WTC11 (cell line): ENCODE results near the gene LRP3. TPM values are rescaled to one million over a fixed set of nuclear protein-coding genes. Genes with fewer than 3 reads are reported as not detected.

Experiments
- ATAC-seq: fragments of 200-7000 bp; cut with Tn5 transposase; 2 replicates; pipeline ENCODE4 v1.10.0; 2021; ENCODE audit warnings: mild to moderate bottlenecking, moderate library complexity
- CTCF ChIA-PET: fragments of 300-600 bp; sonication (Branson Sonifier 250); formaldehyde crosslinking; loops from one replicate; lab custom pipeline; 2021; ENCODE audit warnings: antibody characterized with exemption; lab: Charles Lee
- POLR2A ChIA-PET: fragments of 350-600 bp; sonication (Branson Sonifier 250); formaldehyde crosslinking; loops from one replicate; lab custom pipeline; 2021; ENCODE audit warnings: antibody characterized with exemption; lab: Charles Lee
- DNase-seq: peaks from one replicate; pipeline ENCODE4 v3.0.0; 2021; ENCODE audit warnings: low spot score
- H3K27ac Mint-ChIP-seq: 2 replicates; pipeline ENCODE4 v1.8.0; 2021; ENCODE audit warnings: mixed read lengths
- H3K27me3 Mint-ChIP-seq: 2 replicates; pipeline ENCODE4 v1.8.0; 2021; ENCODE audit warnings: low read depth, mild to moderate bottlenecking, moderate library complexity, mixed read lengths
- H3K36me3 Mint-ChIP-seq: 2 replicates; pipeline ENCODE4 v1.8.0; 2021; ENCODE audit warnings: mixed read lengths
- H3K4me1 Mint-ChIP-seq: 2 replicates; pipeline ENCODE4 v1.8.0; 2022; ENCODE audit warnings: mixed read lengths
- H3K4me3 Mint-ChIP-seq: 2 replicates; pipeline ENCODE4 v1.8.0; 2021; ENCODE audit warnings: mild to moderate bottlenecking, moderate library complexity, mixed read lengths
- H3K9me3 Mint-ChIP-seq: 2 replicates; pipeline ENCODE4 v1.8.0; 2021; ENCODE audit warnings: mixed read lengths
- E2F4 ChIP-seq: sonication (generic); formaldehyde crosslinking; IDR thresholded peaks from 2 replicates; pipeline ENCODE4 v1.8.1; 2022; ENCODE audit warnings: low read depth, mild to moderate bottlenecking, moderate library complexity, missing genetic modification reagents, borderline replicate concordance
- E2F5 ChIP-seq: sonication (generic); formaldehyde crosslinking; IDR thresholded peaks from 2 replicates; pipeline ENCODE4 v1.8.1; 2022; ENCODE audit warnings: mild to moderate bottlenecking, moderate library complexity, missing genetic modification reagents
- GRHL2 ChIP-seq: fragments of 250-450 bp; sonication (Bioruptor Pico); IDR thresholded peaks from 2 replicates; pipeline ENCODE4 v1.8.0; 2022; ENCODE audit warnings: mild to moderate bottlenecking, moderate library complexity; ENCODE audit not compliant: insufficient replicate concordance, severe bottlenecking
- HMGA2 ChIP-seq: fragments of 250-450 bp; sonication (Bioruptor Pico); IDR thresholded peaks from 2 replicates; pipeline ENCODE4 v1.4.0; 2021; ENCODE audit warnings: mild to moderate bottlenecking, moderate library complexity
- JUN ChIP-seq: sonication (generic); formaldehyde crosslinking; IDR thresholded peaks from 2 replicates; pipeline ENCODE4 v1.8.0; 2023; ENCODE audit warnings: mild to moderate bottlenecking, missing genetic modification reagents
- MXD4 ChIP-seq: fragments of 250-450 bp; sonication (Bioruptor Pico); IDR thresholded peaks from 2 replicates; pipeline ENCODE4 v1.8.0; 2021; ENCODE audit warnings: mild to moderate bottlenecking, moderate library complexity, borderline replicate concordance
- NFATC4 ChIP-seq: fragments of 250-450 bp; sonication (Bioruptor Pico); IDR thresholded peaks from 2 replicates; pipeline ENCODE4 v1.9.0; 2021; ENCODE audit warnings: mild to moderate bottlenecking
- RELA ChIP-seq: sonication (generic); formaldehyde crosslinking; IDR thresholded peaks from 2 replicates; pipeline ENCODE4 v1.8.1; 2022; ENCODE audit warnings: missing genetic modification reagents, mild to moderate bottlenecking, borderline replicate concordance
- RORB ChIP-seq: fragments of 250-450 bp; sonication (Bioruptor Pico); IDR thresholded peaks from 2 replicates; pipeline ENCODE4 v1.9.0; 2021; ENCODE audit warnings: mild to moderate bottlenecking
- SMAD3 ChIP-seq: sonication (generic); formaldehyde crosslinking; IDR thresholded peaks from 2 replicates; pipeline ENCODE4 v1.8.0; 2022; ENCODE audit warnings: missing genetic modification reagents, mild to moderate bottlenecking, borderline replicate concordance
- SOX15 ChIP-seq: fragments of 250-450 bp; sonication (Bioruptor Pico); IDR thresholded peaks from 2 replicates; pipeline ENCODE4 v1.9.0; 2021; ENCODE audit warnings: mild to moderate bottlenecking
- SP1 ChIP-seq: sonication (generic); formaldehyde crosslinking; conservative IDR thresholded peaks from 2 replicates; pipeline ENCODE4 v1.8.1; 2022; ENCODE audit warnings: missing genetic modification reagents
- TEAD1 ChIP-seq: sonication (generic); formaldehyde crosslinking; IDR thresholded peaks from 2 replicates; pipeline ENCODE4 v1.8.0; 2022; ENCODE audit warnings: mild to moderate bottlenecking, missing genetic modification reagents
- TEAD4 ChIP-seq: sonication (generic); formaldehyde crosslinking; IDR thresholded peaks from 2 replicates; pipeline ENCODE4 v1.8.0; 2022; ENCODE audit warnings: mild to moderate bottlenecking, missing genetic modification reagents
- ZMAT4 ChIP-seq: fragments of 250-450 bp; sonication (Bioruptor Pico); IDR thresholded peaks from 2 replicates; pipeline ENCODE4 v1.9.0; 2021; ENCODE audit warnings: mild to moderate bottlenecking
- ZNF317 ChIP-seq: sonication (generic); formaldehyde crosslinking; IDR thresholded peaks from 2 replicates; pipeline ENCODE4 v1.8.1; 2023; ENCODE audit warnings: low read depth, mild to moderate bottlenecking, moderate library complexity, missing genetic modification reagents, borderline replicate concordance
- ZNF425 ChIP-seq: fragments of 250-450 bp; sonication (Bioruptor Pico); conservative IDR thresholded peaks from 2 replicates; pipeline ENCODE4 v1.9.0; 2021; ENCODE audit warnings: mild to moderate bottlenecking
- ZNF512 ChIP-seq: sonication (generic); formaldehyde crosslinking; IDR thresholded peaks from 2 replicates; pipeline ENCODE4 v1.8.1; 2022; ENCODE audit warnings: missing genetic modification reagents, borderline replicate concordance
- total RNA-seq: library from RNA; stranded (reverse); gene quantifications from 3 replicates; pipeline ENCODE4 v1.2.3, GENCODE V29; 2021
- TF ChIP-seq, protein P1 (sequence below): sonication (generic); formaldehyde crosslinking; IDR thresholded peaks from 2 replicates; pipeline ENCODE4 v1.8.1; 2023; ENCODE audit warnings: mild to moderate bottlenecking, missing genetic modification reagents, borderline replicate concordance
- TF ChIP-seq, protein P2 (sequence below): fragments of 250-450 bp; sonication (Bioruptor Pico); IDR thresholded peaks from 2 replicates; pipeline ENCODE4 v1.9.0; 2021; ENCODE audit warnings: mild to moderate bottlenecking
- TF ChIP-seq, protein P3 (sequence below): sonication (generic); formaldehyde crosslinking; conservative IDR thresholded peaks from 2 replicates; pipeline ENCODE4 v1.8.1; 2022; ENCODE audit warnings: mild to moderate bottlenecking, missing genetic modification reagents

Gene LRP3
- total RNA-seq, 1 experiment from 2014 or later: 47.0 TPM

DNA sequence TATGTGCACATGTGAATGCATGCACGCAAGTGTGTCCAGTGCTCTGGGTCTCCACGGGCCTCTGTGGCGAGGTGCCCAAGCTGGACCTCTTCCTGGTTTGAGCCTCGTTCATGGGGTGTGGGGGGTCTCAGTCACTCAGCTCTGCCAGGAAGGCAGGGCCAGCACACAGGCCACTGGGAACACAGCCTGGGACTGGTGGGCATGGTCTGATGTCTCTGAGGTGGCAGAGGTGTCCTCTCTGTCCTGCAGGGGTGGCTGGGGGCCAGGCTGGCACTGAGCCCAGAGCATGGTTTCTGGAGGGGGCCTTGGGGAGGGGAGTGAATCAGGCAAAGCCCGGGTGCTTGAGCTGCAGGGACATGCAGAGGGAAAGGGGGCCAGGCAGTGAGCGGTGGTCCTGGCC lies 9.4 kb downstream of the LRP3 start (continued):
- TF ChIP-seq, protein P1, sequence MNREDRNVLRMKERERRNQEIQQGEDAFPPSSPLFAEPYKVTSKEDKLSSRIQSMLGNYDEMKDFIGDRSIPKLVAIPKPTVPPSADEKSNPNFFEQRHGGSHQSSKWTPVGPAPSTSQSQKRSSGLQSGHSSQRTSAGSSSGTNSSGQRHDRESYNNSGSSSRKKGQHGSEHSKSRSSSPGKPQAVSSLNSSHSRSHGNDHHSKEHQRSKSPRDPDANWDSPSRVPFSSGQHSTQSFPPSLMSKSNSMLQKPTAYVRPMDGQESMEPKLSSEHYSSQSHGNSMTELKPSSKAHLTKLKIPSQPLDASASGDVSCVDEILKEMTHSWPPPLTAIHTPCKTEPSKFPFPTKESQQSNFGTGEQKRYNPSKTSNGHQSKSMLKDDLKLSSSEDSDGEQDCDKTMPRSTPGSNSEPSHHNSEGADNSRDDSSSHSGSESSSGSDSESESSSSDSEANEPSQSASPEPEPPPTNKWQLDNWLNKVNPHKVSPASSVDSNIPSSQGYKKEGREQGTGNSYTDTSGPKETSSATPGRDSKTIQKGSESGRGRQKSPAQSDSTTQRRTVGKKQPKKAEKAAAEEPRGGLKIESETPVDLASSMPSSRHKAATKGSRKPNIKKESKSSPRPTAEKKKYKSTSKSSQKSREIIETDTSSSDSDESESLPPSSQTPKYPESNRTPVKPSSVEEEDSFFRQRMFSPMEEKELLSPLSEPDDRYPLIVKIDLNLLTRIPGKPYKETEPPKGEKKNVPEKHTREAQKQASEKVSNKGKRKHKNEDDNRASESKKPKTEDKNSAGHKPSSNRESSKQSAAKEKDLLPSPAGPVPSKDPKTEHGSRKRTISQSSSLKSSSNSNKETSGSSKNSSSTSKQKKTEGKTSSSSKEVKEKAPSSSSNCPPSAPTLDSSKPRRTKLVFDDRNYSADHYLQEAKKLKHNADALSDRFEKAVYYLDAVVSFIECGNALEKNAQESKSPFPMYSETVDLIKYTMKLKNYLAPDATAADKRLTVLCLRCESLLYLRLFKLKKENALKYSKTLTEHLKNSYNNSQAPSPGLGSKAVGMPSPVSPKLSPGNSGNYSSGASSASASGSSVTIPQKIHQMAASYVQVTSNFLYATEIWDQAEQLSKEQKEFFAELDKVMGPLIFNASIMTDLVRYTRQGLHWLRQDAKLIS (CRISPR knock-in tag): no peak
- no peak for TF ChIP-seq SMAD3
- TF ChIP-seq SOX15 (CRISPR knock-in tag): no peak
- no peak for TF ChIP-seq E2F5 (CRISPR knock-in tag)
- no peak for TF ChIP-seq TEAD4
- TF ChIP-seq RORB (CRISPR knock-in tag): no peak
- TF ChIP-seq RELA (CRISPR knock-in tag): no peak
- no peak for TF ChIP-seq JUN (CRISPR knock-in tag)
- TF ChIP-seq MXD4 (CRISPR knock-in tag): no peak
- no peak for TF ChIP-seq ZMAT4 (CRISPR knock-in tag)
- TF ChIP-seq, all 79 proteins: peak for 0

GRCh38 chr19:33204136-33204973 lies 10.2 kb downstream of the LRP3 start:
- no peaks in the 10 kb centered on the region for H3K4me1 Mint-ChIP-seq
- DNase-seq (no peak), ATAC-seq (no peak)
- peaks cover 11% of the 10 kb centered on the region for H3K36me3 Mint-ChIP-seq
- H3K9me3 Mint-ChIP-seq: 0 out of 2 replicates have a peak, but pooled peaks cover 4% of the 10 kb centered on the region
- no peak overlapping the region for H3K27ac Mint-ChIP-seq
- ChIA-PET POLR2A (no interaction called here), CTCF (interaction anchor here (0.6 to 1.5 kb wide), 2 partner anchors 12 to 70 kb away, joined by 3 to 5 read pairs; no protein-coding TSS in a partner anchor)
- no peaks in the 10 kb centered on the region; the same call in 1 of the 2 replicates for H3K27me3 Mint-ChIP-seq
- H3K4me3 Mint-ChIP-seq: no peak overlapping the region
- no peak for TF ChIP-seq ZNF512 (CRISPR knock-in tag)
- TF ChIP-seq, protein P2, sequence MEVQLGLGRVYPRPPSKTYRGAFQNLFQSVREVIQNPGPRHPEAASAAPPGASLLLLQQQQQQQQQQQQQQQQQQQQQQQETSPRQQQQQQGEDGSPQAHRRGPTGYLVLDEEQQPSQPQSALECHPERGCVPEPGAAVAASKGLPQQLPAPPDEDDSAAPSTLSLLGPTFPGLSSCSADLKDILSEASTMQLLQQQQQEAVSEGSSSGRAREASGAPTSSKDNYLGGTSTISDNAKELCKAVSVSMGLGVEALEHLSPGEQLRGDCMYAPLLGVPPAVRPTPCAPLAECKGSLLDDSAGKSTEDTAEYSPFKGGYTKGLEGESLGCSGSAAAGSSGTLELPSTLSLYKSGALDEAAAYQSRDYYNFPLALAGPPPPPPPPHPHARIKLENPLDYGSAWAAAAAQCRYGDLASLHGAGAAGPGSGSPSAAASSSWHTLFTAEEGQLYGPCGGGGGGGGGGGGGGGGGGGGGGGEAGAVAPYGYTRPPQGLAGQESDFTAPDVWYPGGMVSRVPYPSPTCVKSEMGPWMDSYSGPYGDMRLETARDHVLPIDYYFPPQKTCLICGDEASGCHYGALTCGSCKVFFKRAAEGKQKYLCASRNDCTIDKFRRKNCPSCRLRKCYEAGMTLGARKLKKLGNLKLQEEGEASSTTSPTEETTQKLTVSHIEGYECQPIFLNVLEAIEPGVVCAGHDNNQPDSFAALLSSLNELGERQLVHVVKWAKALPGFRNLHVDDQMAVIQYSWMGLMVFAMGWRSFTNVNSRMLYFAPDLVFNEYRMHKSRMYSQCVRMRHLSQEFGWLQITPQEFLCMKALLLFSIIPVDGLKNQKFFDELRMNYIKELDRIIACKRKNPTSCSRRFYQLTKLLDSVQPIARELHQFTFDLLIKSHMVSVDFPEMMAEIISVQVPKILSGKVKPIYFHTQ (CRISPR knock-in tag): no peak
- TF ChIP-seq ZNF317 (CRISPR knock-in tag): no peak
- no peak for TF ChIP-seq SP1 (CRISPR knock-in tag)
- no peak for TF ChIP-seq GRHL2
- no peak for TF ChIP-seq TEAD1 (CRISPR knock-in tag)
- no peak for TF ChIP-seq NFATC4
- TF ChIP-seq JUN (CRISPR knock-in tag): no peak
- no peak for TF ChIP-seq E2F4 (CRISPR knock-in tag)
- no peak for TF ChIP-seq HMGA2 (CRISPR knock-in tag)
- TF ChIP-seq, protein P3, sequence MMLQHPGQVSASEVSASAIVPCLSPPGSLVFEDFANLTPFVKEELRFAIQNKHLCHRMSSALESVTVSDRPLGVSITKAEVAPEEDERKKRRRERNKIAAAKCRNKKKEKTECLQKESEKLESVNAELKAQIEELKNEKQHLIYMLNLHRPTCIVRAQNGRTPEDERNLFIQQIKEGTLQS (CRISPR knock-in tag): no peak
- no peak for TF ChIP-seq ZNF425
